ENCODE results near the gene SCUBE1.

The SCUBE1 gene

DNA sequence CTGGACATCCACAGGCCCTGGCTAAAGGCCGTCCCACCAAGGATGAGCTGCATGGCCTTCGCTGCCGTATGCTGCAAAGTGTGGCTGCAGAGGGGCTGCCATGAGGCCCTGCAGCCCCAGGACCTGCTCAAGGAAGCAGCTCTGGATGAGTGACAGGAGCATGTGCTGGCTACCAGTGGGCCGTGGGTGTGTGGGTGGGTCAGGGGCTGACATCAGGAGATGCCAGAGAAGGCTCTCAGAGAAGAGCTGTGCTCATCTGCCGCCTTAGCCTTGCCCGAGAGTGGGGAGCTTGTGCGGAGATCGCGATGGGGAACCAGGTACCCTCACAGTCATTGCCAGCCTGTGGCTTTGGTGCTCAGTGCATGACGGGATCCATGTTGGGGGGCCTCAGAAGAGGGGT, 41.3 kb downstream of the SCUBE1 start:
- TF ChIP-seq, protein P1, sequence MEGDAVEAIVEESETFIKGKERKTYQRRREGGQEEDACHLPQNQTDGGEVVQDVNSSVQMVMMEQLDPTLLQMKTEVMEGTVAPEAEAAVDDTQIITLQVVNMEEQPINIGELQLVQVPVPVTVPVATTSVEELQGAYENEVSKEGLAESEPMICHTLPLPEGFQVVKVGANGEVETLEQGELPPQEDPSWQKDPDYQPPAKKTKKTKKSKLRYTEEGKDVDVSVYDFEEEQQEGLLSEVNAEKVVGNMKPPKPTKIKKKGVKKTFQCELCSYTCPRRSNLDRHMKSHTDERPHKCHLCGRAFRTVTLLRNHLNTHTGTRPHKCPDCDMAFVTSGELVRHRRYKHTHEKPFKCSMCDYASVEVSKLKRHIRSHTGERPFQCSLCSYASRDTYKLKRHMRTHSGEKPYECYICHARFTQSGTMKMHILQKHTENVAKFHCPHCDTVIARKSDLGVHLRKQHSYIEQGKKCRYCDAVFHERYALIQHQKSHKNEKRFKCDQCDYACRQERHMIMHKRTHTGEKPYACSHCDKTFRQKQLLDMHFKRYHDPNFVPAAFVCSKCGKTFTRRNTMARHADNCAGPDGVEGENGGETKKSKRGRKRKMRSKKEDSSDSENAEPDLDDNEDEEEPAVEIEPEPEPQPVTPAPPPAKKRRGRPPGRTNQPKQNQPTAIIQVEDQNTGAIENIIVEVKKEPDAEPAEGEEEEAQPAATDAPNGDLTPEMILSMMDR (IDR thresholded peaks at IDR 0.05; ENCODE audit: low read depth, low read length, missing control alignments), result no peak
- no peak for DNase-seq (ENCODE audit: low read depth)
- H3K4me3 ChIP-seq (ENCODE audit: low read depth, low read length), result no peak overlapping the region
- in situ Hi-C loops (cut with HindIII; ENCODE audit: low sequenced_read_pairs), result no loop called here

DNA sequence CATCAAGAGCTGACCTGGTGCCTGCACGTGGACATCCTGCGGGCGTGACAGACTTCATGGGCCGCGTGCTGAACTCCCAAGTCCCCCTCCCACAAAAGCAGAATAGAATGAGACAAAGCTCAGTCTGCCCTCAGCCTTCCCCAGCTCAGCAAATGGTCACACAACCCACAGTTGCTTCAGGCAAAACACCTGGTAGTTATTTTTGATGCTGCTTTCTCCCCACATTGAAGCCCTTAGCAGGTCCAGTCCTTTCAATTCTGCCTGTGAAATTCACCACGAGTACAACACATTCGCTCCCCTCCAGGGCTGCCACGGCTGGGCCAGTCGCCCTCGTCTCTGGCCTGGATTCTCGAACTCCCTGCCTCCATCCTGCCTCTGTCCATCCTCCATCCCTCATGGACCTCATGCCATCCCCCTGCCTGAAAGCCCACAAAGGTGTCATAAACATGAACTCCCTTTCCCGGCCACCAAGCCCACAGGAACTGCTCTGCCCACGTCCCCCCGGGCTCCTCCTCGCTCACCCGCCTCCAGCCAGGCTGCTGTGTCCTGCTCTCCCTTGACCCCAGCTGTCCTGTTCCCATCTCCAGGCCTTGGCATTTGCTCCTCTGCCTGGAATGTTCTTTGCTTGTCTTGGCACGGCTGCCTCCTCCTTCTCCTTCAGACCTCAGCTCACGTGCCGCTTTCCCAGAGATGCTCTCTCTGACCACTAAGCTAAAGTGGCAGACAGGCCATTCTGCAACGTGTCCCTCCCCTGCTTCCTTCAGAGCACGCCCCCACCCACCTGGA, 42.1 kb downstream of the SCUBE1 start:
- DNase-seq (ENCODE audit: low read depth), result no peak
- no peak overlapping the region for H3K4me3 ChIP-seq (ENCODE audit: low read depth, low read length)
- in situ Hi-C loops (cut with HindIII; ENCODE audit: low sequenced_read_pairs), result no loop called here
- TF ChIP-seq, protein P1 (IDR thresholded peaks at IDR 0.05; ENCODE audit: low read depth, low read length, missing control alignments), result no peak

- no peak for DNase-seq (ENCODE audit: low read depth)
- in situ Hi-C loops (cut with HindIII; ENCODE audit: low sequenced_read_pairs), result no loop called here
- no peak overlapping the region for H3K4me3 ChIP-seq (ENCODE audit: low read depth, low read length)
- TF ChIP-seq, protein P1 (IDR thresholded peaks at IDR 0.05; ENCODE audit: low read depth, low read length, missing control alignments), result no peak
Measured at GRCh38 chr22:43299736-43300135, 43.4 kb downstream of the SCUBE1 start.

GRCh38 chr22:43298062-43298801, 44.9 kb downstream of the SCUBE1 start:
- in situ Hi-C loops (cut with HindIII; ENCODE audit: low sequenced_read_pairs), result no loop called here
- no peak overlapping the region for H3K4me3 ChIP-seq (ENCODE audit: low read depth, low read length)
- TF ChIP-seq, protein P1 (IDR thresholded peaks at IDR 0.05; ENCODE audit: low read depth, low read length, missing control alignments), result no peak
- no peak for DNase-seq (ENCODE audit: low read depth)

DNA sequence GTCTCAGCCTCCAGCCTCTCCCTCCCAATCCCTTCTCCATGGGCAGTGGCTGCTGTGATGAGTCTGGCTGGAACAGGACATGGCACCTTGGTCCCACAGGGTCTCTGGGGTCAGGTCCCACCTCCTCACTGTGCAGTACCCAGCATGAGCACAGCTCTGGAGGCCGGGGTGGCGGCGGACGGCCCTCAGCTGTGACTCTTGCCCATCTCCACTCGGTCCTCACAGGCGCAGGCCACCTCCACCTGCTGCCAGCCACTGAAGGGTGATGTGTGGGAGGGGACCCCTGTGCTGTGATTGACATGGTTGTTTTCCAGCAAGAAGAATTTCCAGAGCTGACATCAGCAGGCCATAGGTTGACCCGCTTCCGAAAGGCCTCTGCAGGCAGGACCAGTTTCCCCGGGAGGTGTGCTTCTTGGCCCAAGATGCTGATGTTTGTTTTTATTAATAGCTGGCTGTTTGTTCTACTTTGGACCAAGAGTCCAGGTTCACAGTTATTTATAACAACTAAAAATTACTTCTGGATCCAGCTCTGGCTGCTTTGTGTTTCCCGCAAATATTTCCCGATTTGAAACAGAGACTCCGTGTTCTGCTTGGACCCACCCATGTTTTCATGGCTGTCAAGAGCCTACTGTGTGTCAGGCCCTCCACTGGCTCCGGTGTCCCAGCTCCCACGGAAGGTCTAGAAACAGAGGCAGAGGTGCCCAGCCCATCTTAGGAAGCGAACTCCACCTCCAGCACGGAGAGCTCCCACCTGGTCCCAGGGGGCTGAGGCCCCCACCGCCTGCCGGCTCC, 45.7 kb downstream of the SCUBE1 start:
- TF ChIP-seq, protein P1 (IDR thresholded peaks at IDR 0.05; ENCODE audit: low read depth, low read length, missing control alignments), result no peak
- in situ Hi-C loops (cut with HindIII; ENCODE audit: low sequenced_read_pairs), result no loop called here

GRCh38 chr22:43296276-43296902, 46.8 kb downstream of the SCUBE1 start:
- no peak for DNase-seq (ENCODE audit: low read depth)
- no peak overlapping the region for H3K4me3 ChIP-seq (ENCODE audit: low read depth, low read length)
- TF ChIP-seq, protein P1 (IDR thresholded peaks at IDR 0.05; ENCODE audit: low read depth, low read length, missing control alignments), result no peak
- in situ Hi-C loops (cut with HindIII; ENCODE audit: low sequenced_read_pairs), result no loop called here

More for the DNA sequence above, 45.7 kb downstream of the SCUBE1 start:
- H3K4me3 ChIP-seq (ENCODE audit: low read depth, low read length), result no peak overlapping the region
- DNase-seq (ENCODE audit: low read depth), result no peak

Data from astrocyte of the cerebellum (primary cell).